GM18873 (cell line): ENCODE measurements around the gene AFTPH.

Source experiments
- ATAC-seq: cut with Tn5 transposase; IDR thresholded peaks from one replicate; pipeline ENCODE4 v1.9.1; 2021; ENCODE audit warnings: mild to moderate bottlenecking, moderate library complexity, moderate number of reproducible peaks; ENCODE audit not compliant: unreplicated experiment, low FRiP score

Gene AFTPH

DNA sequence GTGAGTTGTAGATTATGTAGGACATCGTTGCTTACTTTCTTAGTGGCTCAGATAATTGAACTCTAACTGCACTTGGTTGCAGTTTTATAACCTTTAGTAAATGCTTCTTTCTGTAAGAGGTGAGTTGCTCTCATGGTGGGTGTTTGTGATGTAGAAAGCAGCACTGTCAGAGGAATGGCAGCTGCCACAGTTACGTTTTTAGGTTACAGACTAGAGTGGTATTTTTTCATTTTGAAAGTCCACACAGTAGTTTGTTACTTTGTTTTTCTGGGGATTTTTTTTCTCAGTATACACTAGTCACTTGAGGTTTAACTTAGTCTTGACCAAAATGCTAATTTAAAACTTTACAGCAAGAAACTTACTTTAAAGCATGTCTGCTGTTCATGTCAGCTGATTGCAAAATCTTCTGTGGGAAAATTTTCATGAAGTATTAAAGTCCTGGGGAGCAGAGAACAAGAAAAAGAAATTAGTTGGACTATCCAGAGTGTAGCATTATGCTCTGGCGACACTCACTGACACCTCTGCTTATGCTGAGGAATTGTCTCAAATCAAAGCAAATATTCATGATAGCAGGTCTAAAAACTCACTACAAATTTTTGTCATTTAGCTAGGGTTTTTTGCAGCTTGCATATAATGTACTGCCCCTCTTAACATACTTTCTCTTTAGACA lies 14.8 kb downstream of the AFTPH start:
- no peak for ATAC-seq

DNA sequence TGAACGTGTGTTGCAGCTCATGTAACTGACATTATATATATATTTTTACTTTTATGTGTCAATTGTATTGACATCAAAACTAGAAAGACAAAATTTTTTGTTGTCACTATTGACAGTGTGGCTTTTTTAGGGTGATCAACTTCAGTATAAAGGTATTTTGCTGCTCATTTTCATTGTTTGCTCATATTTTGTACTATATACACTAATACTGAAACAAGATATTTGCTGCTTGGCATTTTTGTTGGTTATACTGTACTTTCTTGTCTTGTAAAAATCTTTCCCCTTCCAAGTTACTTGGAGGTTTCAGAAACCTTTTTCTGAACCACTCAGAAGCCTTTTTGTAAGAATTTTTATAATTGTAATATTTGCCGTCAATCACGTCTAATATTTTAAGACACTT lies 16.5 kb downstream of the AFTPH start:
- no peak for ATAC-seq

DNA sequence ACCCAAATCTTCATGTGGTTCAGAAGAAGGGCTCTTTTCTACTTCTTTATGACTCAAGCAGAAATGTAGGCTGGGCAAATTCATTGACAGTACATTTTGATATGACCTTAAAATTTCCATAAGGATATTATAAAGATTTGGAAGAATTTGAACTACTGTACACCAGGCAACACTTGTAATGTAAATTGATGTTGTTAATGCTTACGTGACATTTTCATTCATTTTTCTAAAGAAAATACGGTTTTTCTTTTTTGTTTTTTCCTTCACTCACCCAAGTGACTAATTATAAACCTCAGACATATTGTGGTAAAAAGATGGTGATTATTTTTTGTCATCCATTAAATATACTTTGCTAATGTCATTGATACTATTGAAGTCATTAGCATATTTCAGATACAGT lies 17.4 kb downstream of the AFTPH start:
- no peak for ATAC-seq

- ATAC-seq, result no peak
Measured at GRCh38 chr2:64542071-64543007, 18.2 kb downstream of the AFTPH start.

DNA sequence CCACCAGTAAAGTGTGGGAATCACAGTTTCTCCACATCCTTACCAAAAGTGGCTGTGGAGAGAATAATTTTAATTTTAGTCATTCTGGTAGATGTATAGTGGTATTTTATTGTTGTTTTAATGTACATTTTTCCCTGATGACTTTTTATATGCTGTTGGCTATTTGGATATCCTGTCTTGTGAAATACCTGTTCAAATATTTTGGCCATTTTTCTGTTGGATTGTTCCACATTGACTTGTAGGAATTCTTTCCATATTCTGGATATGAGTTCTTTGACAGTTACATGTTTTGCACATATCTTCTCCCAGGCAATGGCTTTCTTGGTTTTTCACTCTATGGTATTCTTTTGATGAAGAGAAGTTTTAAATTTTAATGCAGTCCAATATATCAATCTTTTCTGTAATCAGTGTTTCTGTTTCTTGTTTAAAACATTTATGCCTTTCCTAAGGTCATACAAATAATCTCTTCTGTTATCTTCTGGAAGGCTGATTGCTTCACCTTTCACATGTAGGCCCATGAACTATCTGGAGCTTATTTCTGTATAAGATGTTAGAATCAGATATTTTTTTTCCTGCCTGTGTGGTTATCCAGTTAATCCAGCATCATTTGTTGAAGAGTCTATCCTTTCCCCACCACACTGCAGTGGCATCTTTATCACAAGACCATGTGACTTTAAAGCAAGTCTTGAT lies 19.0 kb downstream of the AFTPH start:
- no peak for ATAC-seq

GRCh38 chr2:64548761-64549160 lies 24.6 kb downstream of the AFTPH start:
- ATAC-seq, result no peak

GRCh38 chr2:64550042-64550441 lies 25.9 kb downstream of the AFTPH start:
- ATAC-seq, result no peak

DNA sequence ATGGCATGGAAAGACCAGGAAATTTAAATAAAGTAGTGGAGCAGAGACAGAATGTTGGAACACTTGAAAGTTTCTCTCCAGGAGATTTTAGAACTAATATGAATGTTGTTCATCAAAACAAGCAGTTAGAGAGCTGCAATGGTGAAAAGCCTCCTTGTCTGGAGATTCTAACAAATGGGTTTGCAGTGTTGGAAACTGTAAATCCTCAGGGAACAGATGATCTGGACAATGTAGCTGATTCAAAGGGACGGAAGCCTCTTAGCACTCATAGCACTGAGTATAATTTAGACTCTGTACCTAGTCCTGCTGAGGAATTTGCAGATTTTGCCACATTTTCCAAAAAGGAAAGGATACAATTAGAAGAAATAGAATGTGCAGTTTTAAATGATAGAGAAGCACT lies 27.7 kb downstream of the AFTPH start:
- no peak for ATAC-seq

GRCh38 chr2:64554117-64554516 lies 30.0 kb downstream of the AFTPH start:
- ATAC-seq, result no peak

DNA sequence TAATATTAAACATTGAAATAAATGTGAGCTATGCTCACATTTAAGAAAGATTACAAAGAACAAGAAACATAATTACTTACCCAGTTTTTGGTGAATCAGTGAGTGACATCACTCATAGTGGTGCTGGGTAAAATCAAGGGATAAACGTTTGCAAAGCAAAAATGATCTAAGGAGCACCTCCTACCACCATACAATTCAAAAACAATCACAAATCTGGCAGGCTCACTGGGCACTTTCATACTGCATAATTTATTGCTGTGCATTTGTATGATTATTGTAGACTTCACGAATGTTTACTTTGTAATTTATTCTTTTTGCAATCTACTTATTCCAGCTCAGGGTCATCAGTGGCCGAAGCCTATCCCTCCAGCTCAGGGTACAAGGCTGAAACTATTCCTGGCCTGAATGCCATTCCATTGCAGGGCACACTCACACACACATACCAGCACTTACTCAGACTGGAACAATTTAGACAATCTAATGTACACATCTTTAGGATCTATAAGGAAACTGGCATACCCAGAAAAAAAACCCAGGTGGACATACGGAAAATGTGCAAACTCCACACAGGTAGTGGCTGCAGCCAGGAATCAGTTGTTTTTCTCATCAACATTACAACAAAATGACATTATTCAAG lies 34.4 kb downstream of the AFTPH start:
- ATAC-seq, result no peak

DNA sequence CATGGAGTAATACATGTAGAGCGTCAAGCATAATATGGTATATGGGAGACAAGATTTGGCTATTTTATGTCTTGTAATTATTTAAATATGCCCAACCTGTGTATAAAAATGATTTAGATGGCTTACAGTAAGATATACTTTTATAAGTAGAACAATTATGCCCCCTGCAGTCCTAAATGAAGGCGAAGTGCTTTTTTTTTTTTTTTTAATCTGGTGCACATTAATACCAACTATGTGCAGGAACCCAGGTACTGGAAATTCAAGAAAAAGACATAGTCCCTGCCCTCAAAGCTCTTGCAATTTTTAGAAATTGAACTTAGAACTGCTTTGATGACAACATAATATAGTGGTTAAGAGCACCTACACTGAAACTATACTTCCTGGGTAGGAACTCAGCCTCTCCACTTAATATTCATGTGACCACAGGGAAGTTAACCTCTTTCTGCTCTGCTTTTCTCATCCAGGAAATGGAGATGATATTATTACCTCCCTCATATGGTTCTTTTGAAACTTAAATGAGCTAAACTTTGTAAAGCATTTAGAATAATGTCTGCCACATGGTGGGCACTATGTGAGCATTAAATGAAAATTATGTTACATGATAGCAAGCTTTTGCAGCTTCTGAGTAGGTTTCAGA lies 38.1 kb downstream of the AFTPH start:
- ATAC-seq, result no peak

- no peak for ATAC-seq
Measured at GRCh38 chr2:64563436-64563938, 39.4 kb downstream of the AFTPH start.

DNA sequence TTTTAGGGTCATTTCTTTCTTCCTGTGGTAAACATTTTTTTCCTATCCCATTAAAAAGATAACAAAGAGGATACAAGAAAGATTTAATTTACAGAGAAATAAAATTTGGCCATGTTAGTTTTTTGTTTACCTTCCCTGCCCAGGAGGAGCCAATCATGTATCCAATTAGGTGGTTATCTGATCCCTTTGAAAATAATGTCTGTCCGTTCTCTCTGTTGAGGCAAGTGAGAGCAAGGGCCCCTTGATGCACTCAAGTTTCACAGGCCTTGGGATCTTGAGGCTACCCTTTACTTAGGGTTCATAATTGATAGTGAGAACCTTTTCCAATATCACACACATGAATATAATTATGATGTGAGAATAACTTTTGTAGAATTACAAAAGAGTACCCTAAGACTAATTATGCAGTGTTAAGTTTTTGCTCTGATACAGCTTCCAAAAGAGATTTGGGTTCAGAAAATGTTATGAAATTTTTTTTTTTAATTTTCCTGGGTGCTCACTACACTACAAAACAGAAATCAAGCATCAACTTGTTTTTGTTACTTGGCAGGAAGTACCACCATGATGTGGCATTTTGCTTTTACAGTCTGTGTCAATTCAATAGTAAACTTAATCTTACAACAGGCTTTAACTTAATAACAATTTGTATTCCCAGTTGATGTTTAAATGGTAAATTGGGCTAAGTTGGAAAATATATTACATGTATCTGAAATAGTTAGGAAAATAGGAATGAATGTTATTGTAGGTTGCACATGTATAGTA lies 42.0 kb downstream of the AFTPH start:
- ATAC-seq, result no peak

GRCh38 chr2:64567473-64567872 lies 43.3 kb downstream of the AFTPH start:
- ATAC-seq, result no peak

DNA sequence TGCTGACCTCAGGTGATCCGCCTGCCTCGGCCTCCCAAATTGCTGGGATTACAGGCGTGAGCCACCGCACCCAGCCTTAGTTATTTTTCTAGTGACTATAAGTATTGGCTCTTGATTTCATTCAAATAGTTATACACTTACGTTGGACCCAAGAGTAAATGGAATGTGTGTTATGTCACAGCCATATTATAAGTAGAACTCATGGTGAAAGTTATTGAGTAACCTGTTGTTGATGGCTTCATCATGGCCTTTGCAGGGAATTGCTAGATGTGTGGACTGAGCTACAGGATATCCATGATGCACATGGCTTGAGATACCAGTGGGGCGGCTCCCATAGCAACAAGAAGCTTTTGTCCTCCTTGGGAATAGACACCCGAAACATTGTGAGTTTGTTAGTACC lies 44.7 kb downstream of the AFTPH start:
- ATAC-seq, result no peak

GRCh38 chr2:64574871-64575270 lies 50.7 kb downstream of the AFTPH start:
- no peak for ATAC-seq

GRCh38 chr2:64581018-64581417 lies 56.9 kb downstream of the AFTPH start:
- no peak for ATAC-seq

- ATAC-seq, result no peak
Measured at GRCh38 chr2:64581777-64582539, 57.8 kb downstream of the AFTPH start.
